CD4-positive, alpha-beta memory T cell (primary cell): ENCODE measurements around the gene TMBIM1. TPM values are rescaled to one million over a fixed set of nuclear protein-coding genes. Genes with fewer than 3 reads are reported as not detected.
"Not testable (repeated sequence)": the region's sequence is repeated elsewhere in the genome, so short reads cannot be mapped to it uniquely, and the experiment has no call there.

Experiments
- CTCF ChIA-PET: fragments of 350-600 bp; sonication (Branson Sonifier 250); formaldehyde crosslinking; loops from one replicate; lab custom pipeline; 2021; ENCODE audit warnings: inconsistent platforms; ENCODE audit not compliant: partially characterized antibody; lab: Charles Lee
- POLR2A ChIA-PET: fragments of 350-600 bp; sonication (Branson Sonifier 250); formaldehyde crosslinking; loops from one replicate; lab custom pipeline; 2021; ENCODE audit not compliant: partially characterized antibody; lab: Charles Lee
- DNase-seq, 5 donors: peaks; one replicate each; pipeline versions ENCODE4 v3.0.0 to v3.0.0-alpha.2; 2020 to 2022; ENCODE audit warnings: mixed read lengths in 1 of 5
- H3K27ac ChIP-seq: one replicate; pipeline ENCODE4 v1.7.0; 2013; ENCODE audit warnings: low read depth, low read length
- H3K27me3 ChIP-seq: 2 replicates; pipeline ENCODE4 v1.7.0; 2013; ENCODE audit warnings: mild to moderate bottlenecking, low read length, moderate library complexity; ENCODE audit not compliant: insufficient read depth
- H3K36me3 ChIP-seq: 2 replicates; pipeline ENCODE4 v1.7.0; 2013; ENCODE audit warnings: mild to moderate bottlenecking, low read length, moderate library complexity; ENCODE audit not compliant: insufficient read depth
- H3K4me1 ChIP-seq: 2 replicates; pipeline ENCODE4 v1.7.0; 2013; ENCODE audit warnings: mild to moderate bottlenecking, low read length, moderate library complexity; ENCODE audit not compliant: insufficient read depth
- H3K4me3 ChIP-seq, 2 donors: one replicate each; pipeline ENCODE4 v1.7.0; 2013; ENCODE audit warnings: low read length in 2 of 2, mild to moderate bottlenecking in 1 of 2
- H3K9me3 ChIP-seq, 2 donors: one replicate each; pipeline ENCODE4 v1.7.0; 2013; ENCODE audit warnings: low read length in 2 of 2, control low read depth in 1 of 2; ENCODE audit not compliant: control insufficient read depth in 1 of 2
- H3K27ac Mint-ChIP-seq, 7 donors: one replicate each; pipeline ENCODE4 v1.8.0; 2020 to 2021; ENCODE audit warnings: mixed read lengths in 7 of 7, mild to moderate bottlenecking in 6 of 7, inconsistent platforms in 3 of 7, moderate library complexity in 3 of 7
- H3K27me3 Mint-ChIP-seq, 2 donors: one replicate each; pipeline ENCODE4 v1.8.0; 2020 to 2021; ENCODE audit warnings: mixed read lengths in 2 of 2
- H3K36me3 Mint-ChIP-seq, 2 donors: one replicate each; pipeline ENCODE4 v1.8.0; 2020 to 2021; ENCODE audit warnings: mixed read lengths in 2 of 2, inconsistent platforms in 1 of 2, mild to moderate bottlenecking in 1 of 2
- H3K4me1 Mint-ChIP-seq, 4 donors: one replicate each; pipeline ENCODE4 v1.8.0; 2020 to 2021; ENCODE audit warnings: mixed read lengths in 4 of 4, mild to moderate bottlenecking in 1 of 4
- H3K4me3 Mint-ChIP-seq, 8 donors: one replicate each; pipeline ENCODE4 v1.8.0; 2020 to 2021; ENCODE audit warnings: mixed read lengths in 8 of 8, mild to moderate bottlenecking in 7 of 8, moderate library complexity in 6 of 8, inconsistent platforms in 3 of 8
- H3K9me3 Mint-ChIP-seq, 8 donors: one replicate each; pipeline ENCODE4 v1.8.0; 2020 to 2021; ENCODE audit warnings: mixed read lengths in 8 of 8, mild to moderate bottlenecking in 5 of 8, inconsistent platforms in 3 of 8, moderate library complexity in 1 of 8
- intact Hi-C: fragments of 100-400 bp; cut with micrococcal nuclease; formaldehyde crosslinking; loops from one replicate; pipeline ENCODE4 v1.15.1; 2023
- polyA plus RNA-seq, 2 donors: library from polyadenylated mRNA; unstranded; fragments of 300-500 nt; fragmentation: Illumina TruSeq; gene quantifications; one replicate each; pipeline ENCODE4 v1.2.3, GENCODE V29; 2021
- total RNA-seq, 2 experiments: library from RNA; stranded (reverse); gene quantifications; one replicate each; pipeline ENCODE4 v1.2.3, GENCODE V29; 2021

TMBIM1 gene
- total and polyA plus RNA-seq, 4 experiments from 2014 or later = 140 to 220 (median 160) TPM

DNA sequence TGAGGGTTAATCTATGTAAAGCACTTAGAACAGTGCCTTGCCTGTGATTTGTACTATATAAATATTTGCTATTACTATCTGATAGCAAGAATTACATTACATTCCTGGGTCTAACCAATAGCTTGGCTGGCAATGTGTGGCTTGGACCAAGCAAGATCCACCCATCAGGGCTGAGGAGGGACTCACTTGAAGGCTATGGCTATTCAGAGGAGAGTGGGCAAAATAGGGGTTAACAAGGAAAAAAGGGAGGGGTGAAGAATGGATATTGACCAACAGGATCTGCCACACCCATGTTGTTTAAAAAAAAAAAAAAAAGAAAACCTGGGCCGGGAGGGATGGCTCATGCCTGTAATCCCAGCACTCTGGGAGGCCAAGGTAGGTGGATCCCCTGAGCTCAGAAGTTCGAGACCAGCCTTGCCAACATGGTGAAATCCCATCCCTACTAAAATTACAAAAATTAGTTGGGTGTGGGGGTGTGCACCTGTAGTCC is 20.0 kb upstream of the TMBIM1 start:
- Mint-ChIP-seq H3K36me3 (peaks cover 0 to 3% of the 10 kb centered on the region in 2 donors), H3K27me3 (peaks cover 0 to 1% of the 10 kb centered on the region in 2 donors), H3K9me3 (peaks cover 0 to 3% (median 0%) of the 10 kb centered on the region in 8 donors), H3K4me1 (peaks cover 17 to 28% (median 21%) of the 10 kb centered on the region in 4 donors), H3K4me3 (no peak overlapping the region), H3K27ac (peak overlapping the region in 3 of 7 donors; percentile 31 to 57 (median 49))
- H3K4me1 ChIP-seq = peaks cover 21% of the 10 kb centered on the region
- intact Hi-C loops = no loop called here
- no peak for DNase-seq
- no peaks in the 10 kb centered on the region for H3K36me3 ChIP-seq
- no peak overlapping the region for H3K27ac ChIP-seq
- CTCF ChIA-PET = no interaction called here
- no peaks in the 10 kb centered on the region for H3K27me3 ChIP-seq
- POLR2A ChIA-PET = interaction anchor here (0.6 kb wide), 2 partner anchors 94 to 258 kb away, joined by 3 to 4 read pairs; no protein-coding TSS in a partner anchor
- no peak overlapping the region for H3K4me3 ChIP-seq
- no peaks in the 10 kb centered on the region for H3K9me3 ChIP-seq

DNA sequence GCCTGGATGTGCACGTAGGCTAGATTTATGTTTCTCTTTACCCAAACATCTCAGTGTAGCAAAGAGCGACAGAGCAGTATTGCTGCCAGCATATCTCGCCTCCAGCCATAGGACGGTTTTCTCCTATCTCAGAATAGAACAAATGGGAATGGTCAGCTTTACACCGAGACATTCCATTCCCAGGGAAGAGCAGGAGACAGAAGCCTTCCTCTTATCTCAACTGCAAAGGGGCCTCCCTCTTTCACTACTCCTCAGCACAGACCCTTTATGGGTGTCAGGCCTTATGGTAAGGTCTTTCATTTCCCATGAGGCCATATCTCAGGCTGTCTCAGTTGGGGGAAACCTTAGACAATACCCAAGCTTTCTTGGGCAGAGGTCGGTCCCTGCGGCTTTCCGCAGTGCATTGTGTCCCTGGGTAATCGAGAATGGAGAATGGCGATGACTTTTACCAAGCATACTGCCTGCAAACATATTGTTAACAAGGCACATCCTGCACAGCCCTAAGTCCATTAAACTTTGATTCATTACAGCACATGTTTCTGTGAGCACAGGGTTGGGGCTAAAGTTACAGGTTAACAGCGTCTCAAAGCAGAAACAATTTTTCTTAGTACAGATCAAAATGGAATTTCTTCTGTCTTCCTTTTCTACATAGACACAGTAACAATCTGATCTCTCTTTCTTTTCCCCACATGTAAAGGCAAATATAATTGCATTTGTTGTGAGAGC is 19.4 kb upstream of the TMBIM1 start:
- H3K36me3 Mint-ChIP-seq, H3K27ac ChIP-seq, H3K9me3 ChIP-seq, H3K36me3 ChIP-seq, H3K9me3 Mint-ChIP-seq, H3K27me3 ChIP-seq, intact Hi-C loops, H3K4me3 Mint-ChIP-seq, DNase-seq, H3K27me3 Mint-ChIP-seq, H3K4me3 ChIP-seq, CTCF ChIA-PET: not testable (repeated sequence)
- Mint-ChIP-seq H3K27ac (peak overlapping the region in 3 of 7 donors; percentile 31 to 57 (median 49)), H3K4me1 (peaks cover 11 to 22% (median 15%) of the 10 kb centered on the region in 4 donors)
- H3K4me1 ChIP-seq = peaks cover 15% of the 10 kb centered on the region
- POLR2A ChIA-PET = interaction anchor here (0.6 kb wide), 1 partner anchor 94 kb away, joined by 4 read pairs; no protein-coding TSS in a partner anchor

DNA sequence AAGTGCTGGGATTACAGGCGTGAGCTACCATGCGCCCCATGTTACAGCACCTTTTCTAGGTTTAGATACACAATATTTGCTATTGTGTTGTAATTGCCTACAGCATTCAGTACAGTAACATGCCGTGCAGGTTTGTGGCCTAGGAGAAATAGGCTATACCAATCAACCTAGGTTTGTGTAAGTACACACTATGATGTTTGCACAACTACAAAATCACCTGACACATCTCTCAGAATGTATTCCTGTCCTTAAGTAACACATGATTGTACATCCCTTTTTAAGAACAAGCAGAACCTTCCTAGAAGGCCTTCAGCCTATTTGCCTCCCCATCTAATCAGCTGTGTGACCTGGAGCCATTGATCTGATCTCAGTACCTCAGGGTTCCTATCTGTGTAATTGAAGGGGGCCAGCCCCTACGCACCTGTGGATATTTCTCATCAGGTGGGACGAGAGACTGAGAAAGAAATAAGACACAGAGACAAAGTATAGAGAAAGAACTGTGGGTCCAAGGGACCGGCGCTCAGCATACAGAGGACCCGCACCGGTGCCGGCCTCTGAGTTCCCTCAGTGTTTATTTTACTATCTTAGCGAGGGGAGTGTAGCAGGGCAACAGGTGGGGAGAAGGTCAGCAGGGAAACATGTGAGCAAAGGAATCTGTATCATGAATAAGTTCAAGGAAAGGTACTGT is 18.7 kb upstream of the TMBIM1 start:
- peak overlapping the region in 1 of 7 donors; percentile 66 for H3K27ac Mint-ChIP-seq
- Histone ChIP-seq H3K27me3 (no peaks in the 10 kb centered on the region), H3K4me1 (peaks cover 8% of the 10 kb centered on the region)

DNA sequence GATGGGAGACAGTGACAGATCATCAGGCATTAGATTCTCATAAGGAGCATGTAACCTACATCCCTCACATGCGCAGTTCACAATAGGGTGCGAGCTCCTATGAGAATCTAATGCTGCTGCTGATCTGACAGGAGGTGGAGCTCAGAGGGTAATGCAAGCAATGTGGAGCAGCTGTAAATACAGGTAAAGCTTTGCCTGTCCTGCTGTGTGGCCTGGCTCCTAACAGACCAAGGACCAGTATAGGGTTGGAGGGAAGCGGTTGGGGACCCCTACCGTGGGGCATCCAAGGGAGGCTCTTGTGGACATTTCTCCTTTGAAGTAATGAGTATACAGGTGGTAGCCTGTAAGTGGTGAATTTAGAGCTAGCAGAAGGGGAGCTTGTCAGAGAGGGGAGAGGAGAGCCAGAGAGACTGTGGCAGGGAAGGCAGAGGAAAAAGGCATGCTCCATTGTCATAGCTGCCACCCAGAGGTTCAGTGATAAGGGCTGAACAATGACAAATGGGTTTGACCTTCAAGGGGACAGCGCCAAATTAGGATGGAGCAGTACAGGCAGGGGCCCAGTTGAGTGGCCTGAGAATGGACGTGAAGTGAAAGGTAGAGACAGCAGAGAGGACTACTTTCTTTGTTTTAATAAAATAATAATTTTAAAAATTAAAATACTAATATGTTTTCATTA is 15.2 kb upstream of the TMBIM1 start:
- H3K4me1 ChIP-seq = no peaks in the 10 kb centered on the region
- no peaks in the 10 kb centered on the region for H3K36me3 Mint-ChIP-seq
- no peaks in the 10 kb centered on the region for H3K27me3 ChIP-seq
- H3K4me3 ChIP-seq = no peak overlapping the region
- no peak overlapping the region for H3K27ac ChIP-seq
- H3K9me3 ChIP-seq = no peaks in the 10 kb centered on the region
- peaks cover 2 to 5% (median 3%) of the 10 kb centered on the region in 4 donors for H3K4me1 Mint-ChIP-seq
- peaks cover 0 to 1% of the 10 kb centered on the region in 2 donors for H3K27me3 Mint-ChIP-seq
- H3K27ac Mint-ChIP-seq = peak overlapping the region in 1 of 7 donors; percentile 29
- no peak overlapping the region for H3K4me3 Mint-ChIP-seq
- POLR2A ChIA-PET = interaction anchor here (0.9 to 1.4 kb wide), 5 partner anchors 10 to 89 kb away, joined by 3 to 6 read pairs (median 4); partner anchors contain the start of genes CATIP, PNKD and TMBIM1
- DNase-seq = no peak
- CTCF ChIA-PET = interaction anchor here (0.9 to 5.4 kb wide), 9 partner anchors 9 to 81 kb away, joined by 3 to 44 read pairs (median 4); partner anchors contain the start of gene CATIP
- intact Hi-C loops = no loop called here
- no peaks in the 10 kb centered on the region for H3K9me3 Mint-ChIP-seq
- no peaks in the 10 kb centered on the region for H3K36me3 ChIP-seq

More for the DNA sequence above, 18.7 kb upstream of the TMBIM1 start:
- Mint-ChIP-seq H3K9me3 (peaks cover 0 to 3% (median 0%) of the 10 kb centered on the region in 8 donors), H3K4me3 (no peak overlapping the region), H3K27me3 (peaks cover 0 to 1% of the 10 kb centered on the region in 2 donors), H3K4me1 (peaks cover 6 to 15% (median 9%) of the 10 kb centered on the region in 4 donors), H3K36me3 (no peaks in the 10 kb centered on the region)
- Histone ChIP-seq H3K27ac (no peak overlapping the region), H3K36me3 (no peaks in the 10 kb centered on the region), H3K9me3 (no peaks in the 10 kb centered on the region), H3K4me3 (no peak overlapping the region)
- POLR2A ChIA-PET = no interaction called here
- CTCF ChIA-PET = no interaction called here
- no peak for DNase-seq
- intact Hi-C loops = no loop called here

DNA sequence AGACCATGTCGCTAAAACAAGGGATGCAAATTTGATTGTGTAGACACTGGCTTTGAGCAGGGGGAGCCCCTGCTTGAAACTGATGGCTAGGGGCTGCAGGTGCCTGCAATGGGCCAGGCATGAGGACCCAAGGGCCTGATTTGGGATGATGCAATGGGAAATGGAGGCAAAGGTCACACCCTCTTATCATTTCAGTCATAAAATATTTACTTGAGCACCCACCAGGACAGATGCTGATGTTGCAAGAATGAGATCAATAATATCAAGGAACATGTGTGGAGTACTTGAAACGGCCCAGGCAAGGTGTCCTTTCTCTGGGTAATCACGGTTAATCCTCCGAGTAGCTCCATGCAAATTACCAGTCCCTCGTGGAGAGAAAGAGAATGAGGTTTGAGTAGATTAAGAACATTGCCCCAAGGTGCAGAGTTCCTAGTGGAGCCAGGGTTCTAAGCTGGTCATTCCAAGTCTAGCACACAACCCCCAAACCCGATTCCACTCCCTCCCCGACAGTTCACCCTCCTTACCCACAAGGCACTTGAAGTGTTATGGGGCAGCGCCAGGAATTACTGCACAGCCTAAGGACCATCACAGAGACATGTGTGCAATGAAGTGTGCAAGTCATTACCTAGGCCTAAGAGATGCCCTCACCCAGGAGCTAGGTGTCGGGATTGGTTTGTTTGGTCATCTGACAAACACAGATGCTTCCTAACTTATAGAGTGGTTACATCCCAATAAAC is 14.0 kb upstream of the TMBIM1 start:
- H3K4me3 Mint-ChIP-seq = no peak overlapping the region
- H3K9me3 ChIP-seq = no peaks in the 10 kb centered on the region
- intact Hi-C loops = no loop called here
- peaks cover under 1 to 8% (median 2%) of the 10 kb centered on the region in 4 donors for H3K4me1 Mint-ChIP-seq
- H3K27me3 Mint-ChIP-seq = peaks cover 0 to 1% of the 10 kb centered on the region in 2 donors
- H3K27me3 ChIP-seq = no peaks in the 10 kb centered on the region
- H3K27ac Mint-ChIP-seq = no peak overlapping the region
- no peak overlapping the region for H3K27ac ChIP-seq
- no peaks in the 10 kb centered on the region for H3K9me3 Mint-ChIP-seq
- no peaks in the 10 kb centered on the region for H3K36me3 ChIP-seq
- no peak overlapping the region for H3K4me3 ChIP-seq
- no peak for DNase-seq
- peaks cover 3% of the 10 kb centered on the region for H3K4me1 ChIP-seq
- ChIA-PET CTCF (interaction anchor here (0.8 to 5.4 kb wide), 7 partner anchors 8 to 51 kb away, joined by 3 to 44 read pairs (median 4); partner anchors contain the start of gene CATIP), POLR2A (interaction anchor here (0.9 to 1.4 kb wide), 2 partner anchors 50 to 90 kb away, joined by 3 to 6 read pairs; partner anchors contain the start of gene CATIP)
- H3K36me3 Mint-ChIP-seq = no peaks in the 10 kb centered on the region

DNA sequence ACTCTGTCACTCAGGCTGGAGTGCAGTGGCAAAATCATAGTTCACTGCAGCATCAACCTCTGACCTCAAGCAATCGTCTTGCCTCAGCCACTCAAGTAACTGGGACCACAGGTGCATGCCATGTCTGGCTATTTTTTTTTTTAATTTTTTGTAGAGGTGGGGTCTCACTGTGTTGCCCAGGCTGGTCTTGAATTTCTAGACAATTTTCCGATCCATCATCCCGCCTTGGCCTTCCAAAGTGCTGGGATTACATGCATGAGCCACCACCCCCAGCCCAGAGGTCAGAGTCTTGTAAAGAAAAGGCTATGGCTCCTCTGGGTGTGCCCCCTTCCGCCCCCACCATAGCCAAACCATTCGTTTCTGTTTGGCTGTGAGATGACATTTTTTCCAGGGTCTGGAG is 13.1 kb upstream of the TMBIM1 start:
- no peaks in the 10 kb centered on the region for H3K9me3 Mint-ChIP-seq
- H3K36me3 ChIP-seq = no peaks in the 10 kb centered on the region
- H3K4me1 Mint-ChIP-seq = peaks cover 3 to 11% (median 6%) of the 10 kb centered on the region in 4 donors
- H3K27me3 ChIP-seq = no peaks in the 10 kb centered on the region
- H3K27ac ChIP-seq = no peak overlapping the region
- ChIA-PET POLR2A (no interaction called here), CTCF (interaction anchor here (1.5 to 5.4 kb wide), 2 partner anchors 52 to 56 kb away, joined by 3 to 44 read pairs; partner anchors contain the start of gene CATIP)
- no peak for DNase-seq
- no peaks in the 10 kb centered on the region for H3K36me3 Mint-ChIP-seq
- intact Hi-C loops = no loop called here
- H3K27me3 Mint-ChIP-seq = peaks cover 0 to 1% of the 10 kb centered on the region in 2 donors
- H3K4me3 ChIP-seq = no peak overlapping the region
- H3K4me1 ChIP-seq = peaks cover 8% of the 10 kb centered on the region
- peak overlapping the region in 1 of 7 donors; percentile 41 for H3K27ac Mint-ChIP-seq
- no peaks in the 10 kb centered on the region for H3K9me3 ChIP-seq
- no peak overlapping the region for H3K4me3 Mint-ChIP-seq
